ENCODE results near the gene SUCLG2.

DNA sequence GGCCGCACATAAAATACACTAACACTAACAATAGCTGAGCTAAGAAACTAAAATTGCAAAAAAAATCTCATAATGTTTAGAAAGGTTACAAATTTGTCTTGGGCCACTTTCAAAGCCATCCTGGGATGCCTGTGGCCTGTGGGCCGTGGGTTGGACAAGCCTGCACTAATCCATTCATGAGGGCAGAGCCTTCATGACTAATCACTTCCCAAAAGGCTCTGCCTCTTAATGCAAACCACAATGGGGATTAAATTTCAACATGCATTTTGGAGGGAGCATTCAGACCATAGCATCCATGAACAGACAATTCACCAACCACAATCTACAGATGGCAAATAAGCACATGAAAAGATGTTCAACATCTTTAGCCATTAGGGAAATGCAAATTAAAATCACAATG lies 128.2 kb downstream of the SUCLG2 start:
- TF ChIP-seq EZH2 (IDR thresholded peaks at IDR 0.05; ENCODE audit: low read length), result no peak
- TF ChIP-seq, protein P1, sequence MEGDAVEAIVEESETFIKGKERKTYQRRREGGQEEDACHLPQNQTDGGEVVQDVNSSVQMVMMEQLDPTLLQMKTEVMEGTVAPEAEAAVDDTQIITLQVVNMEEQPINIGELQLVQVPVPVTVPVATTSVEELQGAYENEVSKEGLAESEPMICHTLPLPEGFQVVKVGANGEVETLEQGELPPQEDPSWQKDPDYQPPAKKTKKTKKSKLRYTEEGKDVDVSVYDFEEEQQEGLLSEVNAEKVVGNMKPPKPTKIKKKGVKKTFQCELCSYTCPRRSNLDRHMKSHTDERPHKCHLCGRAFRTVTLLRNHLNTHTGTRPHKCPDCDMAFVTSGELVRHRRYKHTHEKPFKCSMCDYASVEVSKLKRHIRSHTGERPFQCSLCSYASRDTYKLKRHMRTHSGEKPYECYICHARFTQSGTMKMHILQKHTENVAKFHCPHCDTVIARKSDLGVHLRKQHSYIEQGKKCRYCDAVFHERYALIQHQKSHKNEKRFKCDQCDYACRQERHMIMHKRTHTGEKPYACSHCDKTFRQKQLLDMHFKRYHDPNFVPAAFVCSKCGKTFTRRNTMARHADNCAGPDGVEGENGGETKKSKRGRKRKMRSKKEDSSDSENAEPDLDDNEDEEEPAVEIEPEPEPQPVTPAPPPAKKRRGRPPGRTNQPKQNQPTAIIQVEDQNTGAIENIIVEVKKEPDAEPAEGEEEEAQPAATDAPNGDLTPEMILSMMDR (optimal IDR thresholded peaks at IDR 0.05 in 1 of 3, IDR thresholded peaks at IDR 0.05 in 1 of 3, conservative IDR thresholded peaks at IDR 0.05 in 1 of 3; ENCODE audit: extremely low read depth in 1 of 3, insufficient read depth in 2 of 3, low read length in 3 of 3), result no peak
